HG02840 (cell line): ENCODE data around the gene RARB.

ENCODE experiments used
- ATAC-seq: cut with Tn5 transposase; IDR thresholded peaks from one replicate; pipeline ENCODE4 v1.9.1; 2021; ENCODE audit warnings: mild to moderate bottlenecking, moderate library complexity, moderate number of reproducible peaks; ENCODE audit not compliant: unreplicated experiment, low FRiP score

Gene RARB

GRCh38 chr3:25420885-25421284 lies 7.2 kb upstream of the RARB start:
- ATAC-seq, result no peak

- no peak for ATAC-seq
Measured at GRCh38 chr3:25421747-25422146, 6.3 kb upstream of the RARB start.

DNA sequence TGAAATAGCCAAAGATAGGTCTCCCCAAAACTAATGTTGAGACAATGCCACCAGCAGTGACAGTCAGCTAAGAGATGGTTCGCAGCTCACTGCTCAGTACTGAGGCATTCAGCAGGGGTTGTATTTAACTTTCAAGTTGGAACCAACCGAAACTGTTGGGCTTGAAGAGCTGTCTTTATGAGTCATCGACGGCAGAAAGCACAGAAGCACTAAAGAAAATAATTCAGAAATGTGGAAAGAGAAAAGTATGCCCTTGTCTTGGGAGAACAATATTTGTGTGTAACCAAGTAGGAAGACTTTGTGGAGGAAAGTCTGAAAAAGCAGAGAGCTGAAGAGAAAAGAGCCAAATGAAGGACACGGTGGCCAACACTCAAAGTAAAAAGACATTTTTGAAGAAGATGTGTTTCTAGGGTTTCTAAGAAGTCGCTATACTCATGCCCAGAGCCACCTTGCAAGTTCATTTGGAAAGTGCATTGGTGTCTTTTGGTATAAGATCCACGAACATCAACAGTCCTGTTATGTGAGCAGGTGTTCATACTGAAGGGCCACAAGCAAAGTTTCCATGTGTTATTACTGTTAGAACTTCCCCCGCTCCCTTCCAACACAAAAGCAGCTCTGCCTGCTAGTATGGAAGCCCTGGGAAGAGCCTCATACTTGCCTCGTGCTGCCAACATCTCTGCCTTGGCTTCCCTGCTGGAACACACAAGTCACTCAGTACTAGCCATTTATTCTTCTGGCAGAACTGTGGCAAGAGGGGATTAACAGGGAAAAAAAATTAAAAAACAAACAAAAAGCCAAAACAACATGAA lies 4.1 kb upstream of the RARB start:
- ATAC-seq, result no peak

DNA sequence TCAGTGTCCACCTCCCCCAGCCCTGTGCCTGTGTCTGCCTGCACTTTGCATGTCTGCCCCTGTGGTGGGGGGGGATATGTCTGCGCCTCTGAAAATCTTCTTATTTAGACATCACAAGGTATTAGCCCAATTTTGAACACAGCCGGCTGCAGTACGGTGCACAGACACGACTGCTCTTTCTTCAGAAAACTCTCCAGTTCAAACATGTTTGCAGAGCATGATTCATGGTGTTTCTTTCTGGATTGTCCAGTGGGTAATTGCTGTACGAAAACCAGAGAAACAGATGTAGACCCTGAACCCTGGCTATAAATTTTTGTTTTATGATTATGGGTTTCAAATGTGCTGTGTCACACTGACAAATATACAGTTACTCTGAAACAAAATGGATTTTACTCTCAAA lies 3.4 kb upstream of the RARB start:
- ATAC-seq, result no peak

- ATAC-seq, result no peak
Measured at GRCh38 chr3:25426408-25426807, 1.7 kb upstream of the RARB start.

GRCh38 chr3:25427155-25427554 lies 908 bp upstream of the RARB start:
- no peak for ATAC-seq

- no peak for ATAC-seq
Measured at GRCh38 chr3:25427563-25427941, 511 bp upstream of the RARB start.

GRCh38 chr3:25428789-25429335 lies 799 bp downstream of the RARB start:
- ATAC-seq, result no peak

DNA sequence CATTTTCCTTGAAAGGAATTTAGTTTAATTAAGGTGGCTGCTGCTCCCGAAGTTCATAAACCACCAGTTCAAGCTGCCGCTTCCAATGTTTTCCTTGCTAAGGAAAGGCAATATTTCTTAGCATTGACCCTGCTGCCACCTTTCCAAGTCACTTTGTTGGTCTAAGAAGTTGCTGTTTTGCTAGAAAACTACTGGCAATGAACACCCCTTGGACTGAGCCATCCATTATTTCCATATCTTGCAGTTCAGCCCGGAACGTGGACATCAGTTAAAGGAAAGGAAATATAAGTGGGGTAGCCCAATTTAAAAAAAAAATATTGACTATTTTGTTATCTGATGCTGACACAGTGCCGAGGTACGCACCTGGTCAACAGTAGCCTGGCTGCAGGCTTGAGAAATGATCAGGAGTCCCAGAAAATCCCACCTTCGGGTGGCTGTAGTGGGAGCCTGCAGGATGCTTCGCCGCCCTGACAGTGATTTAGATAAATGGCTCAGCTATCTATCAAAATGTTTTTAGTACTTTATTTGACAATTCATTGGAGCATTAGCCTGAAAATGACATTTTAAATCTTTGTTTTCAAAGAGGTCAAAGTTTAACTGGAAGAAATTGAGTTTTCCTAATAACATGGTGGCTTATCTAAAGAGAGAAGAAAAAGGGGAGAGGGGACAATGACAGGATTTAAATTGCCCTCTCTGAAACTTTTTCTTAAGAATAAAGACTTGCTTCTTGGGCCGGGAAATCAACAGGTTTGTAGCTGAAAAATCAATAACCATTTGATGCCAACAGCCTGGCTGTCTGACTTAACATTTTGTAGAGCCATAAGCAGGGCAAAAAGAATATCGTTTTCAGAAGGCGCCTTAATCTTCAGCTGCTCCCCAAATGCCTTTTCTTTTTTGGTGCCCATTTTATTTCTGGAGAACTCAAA lies 1.6 kb downstream of the RARB start:
- ATAC-seq, result no peak

DNA sequence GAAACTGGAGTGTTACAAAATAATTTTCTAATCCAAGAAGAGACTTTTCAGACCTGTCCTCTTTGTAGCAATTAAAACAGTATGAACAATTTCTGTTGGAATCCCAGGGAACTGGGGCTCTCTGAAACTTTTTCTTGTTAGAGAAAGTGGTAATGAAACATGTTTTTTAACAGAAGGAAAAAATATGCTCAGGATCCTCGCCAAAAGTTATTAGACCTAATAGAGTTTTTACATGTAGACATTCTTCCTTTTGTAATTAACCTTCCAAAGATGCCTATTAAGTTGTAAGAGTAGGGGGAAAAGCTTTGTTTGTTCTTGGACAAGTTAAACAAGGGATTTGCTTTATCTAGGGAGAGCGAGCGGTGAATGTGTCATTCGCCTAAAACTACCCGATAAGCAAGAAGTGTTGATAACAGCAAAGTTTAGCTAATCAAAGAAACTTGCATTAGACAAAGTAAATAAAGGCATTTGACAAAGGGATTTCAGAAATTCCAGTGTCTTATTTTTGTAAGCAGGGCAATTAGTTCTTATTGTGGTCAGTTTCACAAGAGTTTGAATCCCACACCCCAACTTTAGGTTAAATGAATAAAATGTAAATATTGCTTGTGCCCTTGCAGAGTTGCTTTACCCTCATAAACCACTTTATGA lies 2.3 kb downstream of the RARB start:
- ATAC-seq, result no peak

DNA sequence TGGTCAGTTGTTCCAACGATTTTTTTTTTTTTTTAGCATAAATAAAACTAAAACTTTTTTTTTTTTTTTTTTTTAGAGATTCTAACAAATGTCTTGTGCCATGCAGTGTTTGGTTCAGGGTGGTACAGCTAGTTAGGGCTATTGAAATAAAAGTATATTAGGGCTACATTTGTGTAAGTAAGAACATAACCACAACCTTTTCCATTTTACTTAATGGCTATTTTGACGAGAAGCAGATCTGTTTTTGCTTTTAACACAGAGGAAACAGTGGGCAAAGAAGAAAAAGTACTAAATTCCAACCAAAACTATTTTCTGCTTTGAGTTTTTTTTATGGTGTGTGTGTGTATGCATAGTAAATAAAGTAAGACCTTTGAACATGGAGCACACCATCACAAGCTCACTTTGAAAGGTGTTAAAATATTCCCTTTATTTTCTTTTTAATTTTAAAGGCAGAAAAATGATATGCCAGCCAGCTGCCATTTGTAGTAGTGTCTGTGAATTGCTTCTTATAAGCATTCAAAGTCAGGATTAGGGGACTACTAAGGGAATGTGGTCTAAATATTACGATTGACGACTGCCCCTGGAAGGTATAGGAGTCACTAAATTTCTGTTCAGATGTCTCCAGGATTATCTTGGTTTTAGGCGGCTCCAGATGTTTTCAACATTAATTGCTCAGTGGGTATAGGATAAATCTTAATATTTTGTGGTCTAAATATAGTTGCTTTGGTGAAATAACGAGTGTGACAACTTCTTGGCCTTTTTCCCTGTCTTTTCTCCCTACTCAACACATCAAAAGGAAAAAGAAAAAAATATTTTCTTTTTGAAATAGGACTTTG lies 3.1 kb downstream of the RARB start:
- no peak for ATAC-seq

DNA sequence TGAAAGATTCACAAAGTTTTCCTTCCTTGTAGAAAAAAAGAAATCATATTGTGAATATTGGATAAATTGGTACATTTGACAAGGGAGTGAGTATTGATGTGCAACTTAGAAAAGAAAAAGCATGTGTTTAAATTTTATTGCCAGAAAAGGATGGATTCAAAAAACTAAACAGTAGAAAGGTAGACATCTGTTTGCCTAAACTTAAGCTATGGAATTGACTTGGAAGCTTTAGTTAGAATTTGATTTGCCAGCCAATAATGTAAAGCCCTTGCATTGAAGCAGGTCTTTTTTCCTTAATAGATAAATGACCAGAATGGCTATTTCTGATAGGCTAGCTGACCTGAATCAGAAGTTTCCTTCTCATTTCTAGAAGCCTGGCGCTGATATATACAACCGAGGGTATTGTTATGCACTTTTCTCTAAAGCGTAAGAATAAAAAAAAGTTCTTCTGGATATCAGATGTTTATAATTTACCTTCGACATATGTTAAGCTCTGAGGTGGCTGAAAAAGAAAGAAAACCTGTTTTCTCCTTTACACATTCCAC lies 4.2 kb downstream of the RARB start:
- ATAC-seq, result no peak

DNA sequence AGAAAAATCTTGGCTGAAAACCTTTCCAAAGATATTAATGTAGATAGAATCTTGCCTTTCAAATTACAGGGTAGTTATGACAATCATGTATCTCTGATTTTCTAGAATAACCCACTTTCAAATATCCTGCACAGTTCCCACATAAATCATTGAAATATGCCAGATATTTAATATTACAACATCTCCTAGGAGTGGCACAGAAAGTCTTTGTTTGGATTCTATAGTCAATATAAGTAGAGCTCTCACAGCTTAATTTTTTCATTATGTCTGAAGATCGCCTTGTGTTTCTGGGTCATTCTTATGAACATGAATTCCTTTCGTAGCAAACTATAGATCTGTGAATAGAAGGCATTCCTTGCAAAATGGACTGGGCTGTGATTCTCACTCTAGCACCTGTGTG lies 5.0 kb downstream of the RARB start:
- no peak for ATAC-seq

- no peak for ATAC-seq
Measured at GRCh38 chr3:25433868-25434267, 5.8 kb downstream of the RARB start.

DNA sequence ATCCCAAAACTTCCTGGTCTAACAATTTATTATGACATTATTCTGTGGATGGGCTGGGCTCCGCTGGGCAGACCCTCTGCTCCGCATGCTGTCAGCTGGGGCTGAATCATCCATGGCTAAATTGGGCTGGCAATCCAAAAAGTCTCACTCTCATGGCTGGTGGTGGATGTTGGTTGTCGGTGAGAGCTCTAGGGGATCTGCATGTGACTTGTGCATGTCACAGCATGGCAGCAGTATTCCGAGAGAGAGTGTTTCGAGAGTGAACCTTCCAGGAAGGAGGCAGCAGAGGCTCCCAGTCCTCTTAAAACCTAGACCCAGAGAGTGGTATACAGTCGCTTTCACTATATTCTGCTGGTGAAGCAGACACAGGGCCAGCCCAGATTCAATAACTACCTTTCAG lies 9.9 kb downstream of the RARB start:
- ATAC-seq, result no peak

DNA sequence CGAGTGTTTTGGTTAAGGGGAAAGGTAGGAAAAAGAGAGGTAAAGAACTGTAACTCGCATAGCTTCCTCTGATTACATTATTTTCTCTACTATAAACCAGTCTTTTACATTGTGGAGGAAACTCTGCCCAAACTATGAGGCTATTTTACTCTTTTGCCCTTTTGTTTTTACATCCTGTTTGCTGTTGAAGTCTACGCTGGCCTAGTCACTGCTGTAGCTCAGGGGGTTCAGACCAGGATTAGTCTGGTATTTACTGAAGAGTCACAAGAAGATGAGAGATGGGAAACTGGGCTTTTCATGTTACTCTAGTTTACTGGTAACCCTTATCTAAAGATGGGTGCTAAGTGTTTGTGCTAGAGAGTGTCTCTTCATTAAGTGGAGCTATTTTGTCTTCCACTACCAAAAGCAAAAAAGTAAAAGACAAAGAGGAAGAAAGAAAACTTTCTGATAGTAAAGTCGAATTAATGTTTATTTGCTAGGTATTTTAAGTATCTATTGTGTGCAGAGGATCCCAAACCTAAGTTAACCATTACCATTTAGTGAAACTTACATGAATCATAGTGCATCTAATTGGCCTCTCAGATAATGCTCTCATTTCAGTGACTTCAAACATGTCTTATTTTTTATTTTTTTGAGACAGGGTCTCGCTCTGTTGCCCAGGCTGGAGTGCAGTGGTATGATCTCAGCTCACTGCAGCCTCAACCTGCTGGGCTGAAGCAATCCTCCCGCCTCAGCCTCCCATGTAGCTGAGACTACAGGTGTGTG lies 10.9 kb downstream of the RARB start:
- no peak for ATAC-seq

DNA sequence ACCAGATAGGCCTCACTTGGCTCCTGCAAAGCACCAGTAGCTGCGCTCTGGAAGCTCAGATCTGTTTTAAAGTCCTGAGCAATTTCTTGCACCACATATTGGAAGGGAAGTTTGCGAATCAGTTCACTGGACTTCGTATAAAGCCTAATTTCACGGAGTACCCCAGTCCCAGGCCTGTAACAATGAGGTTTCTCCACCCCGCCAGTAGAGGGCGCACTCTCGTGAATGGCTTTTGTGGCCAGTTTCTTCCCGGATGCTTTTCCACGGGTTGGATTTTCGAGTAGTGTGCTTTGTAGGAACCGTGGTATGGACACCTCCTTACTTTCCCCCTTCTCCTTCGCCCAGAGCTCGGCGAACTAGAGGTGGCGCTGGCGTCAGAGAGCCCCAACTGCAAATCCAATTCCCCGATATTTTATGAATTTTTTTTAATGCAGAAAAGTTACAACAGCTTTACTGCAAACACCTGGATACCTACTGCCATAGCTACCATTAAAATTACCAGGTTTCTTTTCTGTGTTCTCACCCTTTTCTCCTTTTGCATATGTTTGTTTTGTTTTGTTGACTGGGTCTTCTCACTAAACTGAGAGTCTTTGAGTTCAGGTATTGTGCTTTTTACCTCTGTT lies 13.3 kb downstream of the RARB start:
- ATAC-seq, result no peak

- no peak for ATAC-seq
Measured at GRCh38 chr3:25442486-25442885, 14.4 kb downstream of the RARB start.

DNA sequence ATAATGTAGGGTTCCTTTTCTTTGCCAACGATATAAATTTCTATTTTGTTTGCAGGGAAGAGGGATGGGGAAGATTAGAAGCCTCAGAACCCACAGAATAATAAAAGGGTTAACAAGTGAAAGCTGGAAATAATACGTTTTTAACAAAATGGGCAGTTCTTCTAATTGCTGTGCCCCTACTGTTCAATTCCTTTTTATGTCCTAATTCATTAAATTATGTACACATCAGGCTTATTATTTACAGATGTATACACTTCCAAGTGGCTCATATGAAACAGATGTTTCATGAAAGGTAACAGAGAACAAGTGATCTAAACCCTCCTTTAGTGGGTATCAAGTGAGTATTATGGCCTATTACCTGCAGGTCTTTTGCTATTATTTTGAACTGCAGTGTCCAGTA lies 16.2 kb downstream of the RARB start:
- ATAC-seq, result no peak
